ENCODE measurements around the gene OSBPL5. TPM values are rescaled to one million over a fixed set of nuclear protein-coding genes. Genes with fewer than 3 reads are reported as not detected.

Gene OSBPL5
- total RNA-seq, 1 donor from 2014 or later: 6.2 TPM

GRCh38 chr11:3127706-3128355 is 37.3 kb downstream of the OSBPL5 start:
- Mint-ChIP-seq H3K27ac (no peak overlapping the region), H3K36me3 (peaks cover 7% of the 10 kb centered on the region), H3K27me3 (ENCODE audit: insufficient read depth, low read depth) (peaks cover 3% of the 10 kb centered on the region), H3K4me1 (no peaks in the 10 kb centered on the region), H3K9me3 (no peaks in the 10 kb centered on the region), H3K4me3 (no peak overlapping the region)
- Histone ChIP-seq H3F3A (ENCODE audit: low read depth) (no peaks in the 10 kb centered on the region), H3K9ac (no peak overlapping the region), H3K36me3 (no peaks in the 10 kb centered on the region), H4K20me1 (ENCODE audit: low read depth) (peaks cover 3% of the 10 kb centered on the region), H3K27me3 (no peaks in the 10 kb centered on the region), H2AFZ (replicated peaks) (no peak overlapping the region), H3K27ac (no peak overlapping the region), H3K4me1 (no peaks in the 10 kb centered on the region), H3K4me2 (no peak overlapping the region), H3K79me2 (ENCODE audit: low read depth) (no peaks in the 10 kb centered on the region), H3K4me3 (no peak overlapping the region), H3K9me3 (ENCODE audit: low read depth) (no peaks in the 10 kb centered on the region)
- DNase-seq (ENCODE audit: low spot score): no peak
- no peak for TF ChIP-seq EZH2 (IDR thresholded peaks at IDR 0.05)
- TF ChIP-seq EZH2phosphoT487 (IDR thresholded peaks at IDR 0.05): no peak
- no peak for TF ChIP-seq CTCF (IDR thresholded peaks at IDR 0.05)

GRCh38 chr11:3126901-3127691 is 38.0 kb downstream of the OSBPL5 start:
- Mint-ChIP-seq H3K27ac (no peak overlapping the region), H3K4me1 (no peaks in the 10 kb centered on the region), H3K36me3 (peaks cover 4% of the 10 kb centered on the region), H3K27me3 (ENCODE audit: insufficient read depth, low read depth) (peaks cover 2% of the 10 kb centered on the region), H3K4me3 (no peak overlapping the region), H3K9me3 (no peaks in the 10 kb centered on the region)
- Histone ChIP-seq H3K4me3 (no peak overlapping the region), H3F3A (ENCODE audit: low read depth) (no peaks in the 10 kb centered on the region), H3K9ac (no peak overlapping the region), H4K20me1 (ENCODE audit: low read depth) (no peaks in the 10 kb centered on the region), H3K79me2 (ENCODE audit: low read depth) (no peaks in the 10 kb centered on the region), H3K36me3 (no peaks in the 10 kb centered on the region), H3K27me3 (no peaks in the 10 kb centered on the region), H2AFZ (replicated peaks) (no peak overlapping the region), H3K4me2 (no peak overlapping the region), H3K4me1 (no peaks in the 10 kb centered on the region), H3K27ac (no peak overlapping the region), H3K9me3 (ENCODE audit: low read depth) (no peaks in the 10 kb centered on the region)
- no peak for DNase-seq (ENCODE audit: low spot score)
- TF ChIP-seq EZH2phosphoT487 (IDR thresholded peaks at IDR 0.05): no peak
- TF ChIP-seq EZH2 (IDR thresholded peaks at IDR 0.05): no peak
- no peak for TF ChIP-seq CTCF (IDR thresholded peaks at IDR 0.05)

GRCh38 chr11:3126207-3126865 is 38.8 kb downstream of the OSBPL5 start:
- no peaks in the 10 kb centered on the region for H4K20me1 ChIP-seq (ENCODE audit: low read depth)
- no peak overlapping the region for H3K9ac ChIP-seq
- H3K4me3 ChIP-seq: no peak overlapping the region
- H3K4me1 Mint-ChIP-seq: no peaks in the 10 kb centered on the region
- H3K4me3 Mint-ChIP-seq: no peak overlapping the region
- no peaks in the 10 kb centered on the region for H3K27me3 Mint-ChIP-seq (ENCODE audit: insufficient read depth, low read depth)
- H3K27ac ChIP-seq: no peak overlapping the region
- no peaks in the 10 kb centered on the region for H3K4me1 ChIP-seq
- H3F3A ChIP-seq (ENCODE audit: low read depth): no peaks in the 10 kb centered on the region
- no peak overlapping the region for H3K27ac Mint-ChIP-seq
- H3K79me2 ChIP-seq (ENCODE audit: low read depth): no peaks in the 10 kb centered on the region
- TF ChIP-seq EZH2phosphoT487 (IDR thresholded peaks at IDR 0.05): no peak
- TF ChIP-seq EZH2 (IDR thresholded peaks at IDR 0.05): no peak
- no peak for TF ChIP-seq CTCF (IDR thresholded peaks at IDR 0.05)
- H2AFZ ChIP-seq (replicated peaks): no peak overlapping the region
- H3K4me2 ChIP-seq: no peak overlapping the region
- no peaks in the 10 kb centered on the region for H3K36me3 ChIP-seq
- H3K9me3 Mint-ChIP-seq: no peaks in the 10 kb centered on the region
- peaks cover 5% of the 10 kb centered on the region for H3K36me3 Mint-ChIP-seq
- no peaks in the 10 kb centered on the region for H3K27me3 ChIP-seq
- DNase-seq (ENCODE audit: low spot score): no peak
- no peaks in the 10 kb centered on the region for H3K9me3 ChIP-seq (ENCODE audit: low read depth)
